ENCODE data around the gene TIMP1. TPM values are rescaled to one million over a fixed set of nuclear protein-coding genes. Genes with fewer than 3 reads are reported as not detected.

The TIMP1 gene
- total RNA-seq, 1 donor from 2014 or later, result 324 TPM

GRCh38 chrX:47625365-47625764 lies 43.1 kb downstream of the TIMP1 start:
- Histone ChIP-seq H3K27ac (no peak overlapping the region), H3K4me3 (no peak overlapping the region), H3K4me1 (no peaks in the 10 kb centered on the region), H3K36me3 (no peaks in the 10 kb centered on the region), H3K27me3 (no peaks in the 10 kb centered on the region), H3K9me3 (no peaks in the 10 kb centered on the region)
- intact Hi-C loops (cut with DNase I), result no loop called here
- no peak for ATAC-seq
- DNase-seq, result no peak
- no peak for TF ChIP-seq CTCF (IDR thresholded peaks at IDR 0.05)

- no peak for TF ChIP-seq CTCF (IDR thresholded peaks at IDR 0.05)
- intact Hi-C loops (cut with DNase I), result no loop called here
- no peak overlapping the region for H3K4me3 ChIP-seq
These were observed 46.7 kb downstream of the TIMP1 start for GRCh38 chrX:47628982-47629381.

GRCh38 chrX:47629419-47630200 lies 47.4 kb downstream of the TIMP1 start, which contains the start of gene CFP:
Gene CFP (minus strand): TSS chrX:47629930. CDS start chrX:47629844, 86 bp downstream.
- ATAC-seq (peak; percentile 56), DNase-seq (no peak)
- Histone ChIP-seq H3K9me3 (no peaks in the 10 kb centered on the region), H3K4me1 (no peaks in the 10 kb centered on the region), H3K36me3 (no peaks in the 10 kb centered on the region), H3K27ac (no peak within 1 kb of the TSS), H3K4me3 (no peak within 1 kb of the TSS), H3K27me3 (no peaks in the 10 kb centered on the region)
- TF ChIP-seq CTCF (IDR thresholded peaks at IDR 0.05), result no peak
- intact Hi-C loops (cut with DNase I), result no loop called here

More at GRCh38 chrX:47628982-47629381, 46.7 kb downstream of the TIMP1 start:
- Histone ChIP-seq H3K9me3 (no peaks in the 10 kb centered on the region), H3K36me3 (no peaks in the 10 kb centered on the region), H3K27ac (no peak overlapping the region), H3K4me1 (no peaks in the 10 kb centered on the region), H3K27me3 (no peaks in the 10 kb centered on the region)
- ATAC-seq (no peak), DNase-seq (no peak)

GRCh38 chrX:47631676-47632075 lies 49.4 kb downstream of the TIMP1 start:
- no peak for ATAC-seq
- no peak for TF ChIP-seq CTCF (IDR thresholded peaks at IDR 0.05)
- Histone ChIP-seq H3K4me3 (no peak overlapping the region), H3K27ac (no peak overlapping the region), H3K4me1 (no peaks in the 10 kb centered on the region), H3K36me3 (peaks cover 10% of the 10 kb centered on the region), H3K27me3 (no peaks in the 10 kb centered on the region), H3K9me3 (no peaks in the 10 kb centered on the region)
- DNase-seq, result no peak
- intact Hi-C loops (cut with DNase I), result no loop called here

GRCh38 chrX:47632666-47633065 lies 50.4 kb downstream of the TIMP1 start:
- intact Hi-C loops (cut with DNase I), result no loop called here
- no peak for DNase-seq

More at GRCh38 chrX:47632666-47633065, 50.4 kb downstream of the TIMP1 start:
- Histone ChIP-seq H3K4me1 (no peaks in the 10 kb centered on the region), H3K36me3 (peaks cover 11% of the 10 kb centered on the region), H3K27me3 (no peaks in the 10 kb centered on the region), H3K4me3 (no peak overlapping the region), H3K9me3 (no peaks in the 10 kb centered on the region), H3K27ac (no peak overlapping the region)
- ATAC-seq, result no peak
- no peak for TF ChIP-seq CTCF (IDR thresholded peaks at IDR 0.05)

Data from upper lobe of right lung (tissue), 1 donor.